Measurements from ENCODE around the gene NRTN. TPM values are rescaled to one million over a fixed set of nuclear protein-coding genes. Genes with fewer than 3 reads are reported as not detected.

NRTN gene
- total and polyA plus RNA-seq, 4 donors, result 1.3 to 5.3 (median 3.5) TPM

GRCh38 chr19:5811117-5811516 lies 6.2 kb downstream of the NRTN start:
- no peak for DNase-seq (ENCODE audit: low spot score)
- TF ChIP-seq YY1 (IDR thresholded peaks at IDR 0.05), result no peak
- TF ChIP-seq, protein P1, sequence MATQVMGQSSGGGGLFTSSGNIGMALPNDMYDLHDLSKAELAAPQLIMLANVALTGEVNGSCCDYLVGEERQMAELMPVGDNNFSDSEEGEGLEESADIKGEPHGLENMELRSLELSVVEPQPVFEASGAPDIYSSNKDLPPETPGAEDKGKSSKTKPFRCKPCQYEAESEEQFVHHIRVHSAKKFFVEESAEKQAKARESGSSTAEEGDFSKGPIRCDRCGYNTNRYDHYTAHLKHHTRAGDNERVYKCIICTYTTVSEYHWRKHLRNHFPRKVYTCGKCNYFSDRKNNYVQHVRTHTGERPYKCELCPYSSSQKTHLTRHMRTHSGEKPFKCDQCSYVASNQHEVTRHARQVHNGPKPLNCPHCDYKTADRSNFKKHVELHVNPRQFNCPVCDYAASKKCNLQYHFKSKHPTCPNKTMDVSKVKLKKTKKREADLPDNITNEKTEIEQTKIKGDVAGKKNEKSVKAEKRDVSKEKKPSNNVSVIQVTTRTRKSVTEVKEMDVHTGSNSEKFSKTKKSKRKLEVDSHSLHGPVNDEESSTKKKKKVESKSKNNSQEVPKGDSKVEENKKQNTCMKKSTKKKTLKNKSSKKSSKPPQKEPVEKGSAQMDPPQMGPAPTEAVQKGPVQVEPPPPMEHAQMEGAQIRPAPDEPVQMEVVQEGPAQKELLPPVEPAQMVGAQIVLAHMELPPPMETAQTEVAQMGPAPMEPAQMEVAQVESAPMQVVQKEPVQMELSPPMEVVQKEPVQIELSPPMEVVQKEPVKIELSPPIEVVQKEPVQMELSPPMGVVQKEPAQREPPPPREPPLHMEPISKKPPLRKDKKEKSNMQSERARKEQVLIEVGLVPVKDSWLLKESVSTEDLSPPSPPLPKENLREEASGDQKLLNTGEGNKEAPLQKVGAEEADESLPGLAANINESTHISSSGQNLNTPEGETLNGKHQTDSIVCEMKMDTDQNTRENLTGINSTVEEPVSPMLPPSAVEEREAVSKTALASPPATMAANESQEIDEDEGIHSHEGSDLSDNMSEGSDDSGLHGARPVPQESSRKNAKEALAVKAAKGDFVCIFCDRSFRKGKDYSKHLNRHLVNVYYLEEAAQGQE (IDR thresholded peaks at IDR 0.05), result no peak
- no peak for TF ChIP-seq FOXA2 (IDR thresholded peaks at IDR 0.05)
- no peak for TF ChIP-seq SP1 (IDR thresholded peaks at IDR 0.05)
- no peak for TF ChIP-seq HNF4G (IDR thresholded peaks at IDR 0.05)
- TF ChIP-seq NR2F2 (IDR thresholded peaks at IDR 0.05), result no peak
- TF ChIP-seq TAF1 (conservative IDR thresholded peaks at IDR 0.05), result no peak
- TF ChIP-seq HNF4A (conservative IDR thresholded peaks at IDR 0.05), result no peak
- no peak for TF ChIP-seq GABPA (IDR thresholded peaks at IDR 0.05 in 1 of 2, conservative IDR thresholded peaks at IDR 0.05 in 1 of 2)
- H3K27ac ChIP-seq (ENCODE audit: low read depth in 1 of 2, low read length in 2 of 2), result no peak overlapping the region
- H3K4me1 ChIP-seq (ENCODE audit: control insufficient read depth in 4 of 4, insufficient read depth in 4 of 4, low read length in 3 of 4), result peaks cover 0 to 5% (median 4%) of the 10 kb centered on the region in 4 donors
- no peaks in the 10 kb centered on the region for H3K9me3 ChIP-seq (ENCODE audit: control insufficient read depth in 4 of 4, low read length in 3 of 4)
- peaks cover 0 to 1% (median 0%) of the 10 kb centered on the region in 4 donors for H3K36me3 ChIP-seq (ENCODE audit: control insufficient read depth in 4 of 4, insufficient read depth in 3 of 4, low read depth in 1 of 4, low read length in 3 of 4)
- no peak overlapping the region for H3K4me3 ChIP-seq (ENCODE audit: low read depth in 1 of 3, low read length in 3 of 3)
- no peaks in the 10 kb centered on the region for H3K27me3 ChIP-seq (ENCODE audit: control insufficient read depth in 4 of 4, insufficient read depth in 4 of 4, low read length in 3 of 4)
- 97% methylated on average over 4 of the region's 4 CpGs for WGBS
- no peak overlapping the region for H3K9ac ChIP-seq (ENCODE audit: low read depth in 1 of 2, low read length in 2 of 2)

GRCh38 chr19:5814123-5814851 lies 9.4 kb downstream of the NRTN start:
- peaks cover 0 to 1% (median 0%) of the 10 kb centered on the region in 4 donors for H3K36me3 ChIP-seq (ENCODE audit: control insufficient read depth in 4 of 4, insufficient read depth in 3 of 4, low read depth in 1 of 4, low read length in 3 of 4)
- WGBS, result 81% methylated on average over 9 of the region's 9 CpGs
- H3K4me1 ChIP-seq (ENCODE audit: control insufficient read depth in 4 of 4, insufficient read depth in 4 of 4, low read length in 3 of 4), result peaks cover 0 to 2% (median under 1%) of the 10 kb centered on the region in 4 donors
- no peak overlapping the region for H3K4me3 ChIP-seq (ENCODE audit: low read depth in 1 of 3, low read length in 3 of 3)
- TF ChIP-seq TAF1 (conservative IDR thresholded peaks at IDR 0.05), result no peak
- no peak for TF ChIP-seq JUND (IDR thresholded peaks at IDR 0.05)
- no peak for TF ChIP-seq FOXA1 (IDR thresholded peaks at IDR 0.05)
- TF ChIP-seq RAD21 (IDR thresholded peaks at IDR 0.05), result no peak
- TF ChIP-seq, protein P1 (IDR thresholded peaks at IDR 0.05), result no peak
- no peak for TF ChIP-seq NR2F2 (IDR thresholded peaks at IDR 0.05)
- TF ChIP-seq EGR1 (IDR thresholded peaks at IDR 0.05; ENCODE audit: low read depth in 2 of 2), result no peak
- TF ChIP-seq, protein P2, sequence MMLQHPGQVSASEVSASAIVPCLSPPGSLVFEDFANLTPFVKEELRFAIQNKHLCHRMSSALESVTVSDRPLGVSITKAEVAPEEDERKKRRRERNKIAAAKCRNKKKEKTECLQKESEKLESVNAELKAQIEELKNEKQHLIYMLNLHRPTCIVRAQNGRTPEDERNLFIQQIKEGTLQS (IDR thresholded peaks at IDR 0.05), result no peak
- TF ChIP-seq YY1 (IDR thresholded peaks at IDR 0.05), result no peak
- TF ChIP-seq HNF4A (conservative IDR thresholded peaks at IDR 0.05), result no peak
- no peak for TF ChIP-seq HNF4G (IDR thresholded peaks at IDR 0.05)
- DNase-seq (ENCODE audit: low spot score), result no peak
- no peak overlapping the region for H3K27ac ChIP-seq (ENCODE audit: low read depth in 1 of 2, low read length in 2 of 2)
- no peak overlapping the region for H3K9ac ChIP-seq (ENCODE audit: low read depth in 1 of 2, low read length in 2 of 2)
- H3K9me3 ChIP-seq (ENCODE audit: control insufficient read depth in 4 of 4, low read length in 3 of 4), result no peaks in the 10 kb centered on the region
- no peaks in the 10 kb centered on the region for H3K27me3 ChIP-seq (ENCODE audit: control insufficient read depth in 4 of 4, insufficient read depth in 4 of 4, low read length in 3 of 4)

All from liver (tissue), 9 donors.